Measurements from ENCODE around the gene MAPKAP1.

DNA sequence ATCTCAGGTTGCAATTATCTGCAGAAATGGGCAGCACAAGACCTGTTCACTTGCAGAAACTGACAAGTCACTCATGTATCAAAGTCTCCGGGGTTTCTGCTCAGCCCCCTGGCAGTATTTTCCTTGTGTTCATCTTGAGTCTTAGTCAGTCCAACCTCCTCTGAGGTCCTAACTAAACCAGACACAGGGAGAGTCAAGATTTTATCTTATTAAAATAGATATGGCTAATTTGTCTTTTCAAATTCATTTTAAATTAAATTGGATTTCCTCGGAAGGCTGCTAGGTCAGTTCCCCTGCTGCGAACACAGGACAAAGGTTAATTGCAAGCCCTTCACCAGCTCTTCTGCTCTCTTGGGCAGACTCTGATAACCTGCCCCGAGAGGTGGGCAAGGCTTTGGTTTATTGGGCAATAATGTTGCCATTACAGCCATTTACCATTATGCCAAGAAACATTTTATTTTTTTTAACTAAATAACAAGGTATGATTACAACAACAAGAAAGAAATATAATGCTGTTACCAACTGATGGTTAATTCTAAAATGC, 103.5 kb downstream of the MAPKAP1 start:
- no peak for TF ChIP-seq POLR2A (IDR thresholded peaks at IDR 0.05; ENCODE audit: low read length)
- TF ChIP-seq GATA1 (IDR thresholded peaks at IDR 0.05; ENCODE audit: low read depth, low read length), result no peak
